SKM-1 (cell line): Measurements from ENCODE around the gene GALNT4.

ENCODE experiments used
- DNase-seq: peaks from one replicate; lab custom pipeline; 2025; ENCODE audit not compliant: unreplicated experiment; lab: John Stamatoyannopoulos, UW

The GALNT4 gene

DNA sequence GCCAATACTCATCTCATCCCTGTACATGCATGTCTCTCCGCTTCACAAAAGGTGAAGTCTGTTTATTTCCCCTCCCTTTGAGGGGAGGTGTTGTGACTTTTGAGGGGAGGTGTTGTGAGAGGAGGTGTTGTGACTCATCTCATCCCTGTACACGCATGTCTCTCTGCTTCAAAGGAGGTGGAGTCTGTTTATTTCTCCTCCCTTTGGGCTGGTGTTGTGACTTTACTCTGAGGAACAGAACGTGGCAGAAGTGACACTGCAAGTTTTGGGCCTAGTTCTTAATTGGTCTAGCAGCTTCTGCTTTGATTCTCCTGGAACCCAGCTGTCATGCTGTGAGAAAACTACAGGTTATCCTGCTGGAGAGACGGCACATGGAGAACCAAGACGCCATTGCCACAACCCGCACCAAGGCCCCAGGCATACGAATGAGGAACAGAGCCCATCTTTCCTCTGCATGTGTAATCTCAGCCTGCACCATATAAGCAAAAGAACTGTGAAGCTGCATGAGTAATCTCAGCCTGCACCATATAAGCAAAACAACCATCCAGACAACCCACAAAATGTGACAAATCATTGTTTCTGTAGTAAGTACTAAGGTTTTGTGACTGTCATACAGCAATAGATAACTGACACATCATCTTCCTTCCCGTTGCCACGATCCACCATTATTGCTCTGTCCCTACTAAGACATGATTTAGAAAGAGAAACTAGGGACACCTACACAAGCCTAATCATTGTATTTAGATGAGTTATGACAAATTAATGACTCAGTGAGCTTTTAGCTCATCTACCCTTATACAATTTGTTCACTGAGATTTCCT, 30.0 kb downstream of the GALNT4 start:
- no peak for DNase-seq

DNA sequence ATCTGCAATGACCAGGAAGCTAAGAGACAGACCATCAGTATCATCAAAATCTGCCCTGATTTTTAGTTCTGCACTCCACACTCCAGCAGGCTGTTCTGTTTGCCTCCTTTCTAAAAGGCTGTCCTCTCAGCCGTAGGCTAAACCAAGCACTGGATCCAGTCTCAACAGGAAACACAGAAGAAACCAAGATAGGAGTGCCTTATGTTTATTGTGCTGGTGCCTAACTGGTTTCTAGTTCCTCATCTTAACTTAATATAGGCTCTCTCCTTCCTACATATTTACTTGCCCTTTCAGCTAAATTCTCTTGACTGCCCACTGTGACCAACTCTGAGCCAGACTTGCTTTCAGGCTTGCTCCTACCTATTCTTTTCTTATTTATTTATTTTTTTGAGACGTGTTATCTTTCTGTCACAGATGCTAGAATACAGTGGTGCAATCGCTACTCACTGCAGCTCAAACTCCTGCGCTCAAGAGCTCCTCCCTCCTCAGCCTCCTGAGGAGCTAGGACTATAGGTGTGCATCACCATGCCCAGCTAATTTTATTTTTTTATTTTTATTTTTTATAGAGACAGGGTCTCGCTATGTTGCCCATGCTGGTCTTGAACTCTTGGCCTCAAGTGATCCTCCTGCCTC, 30.8 kb downstream of the GALNT4 start:
- no peak for DNase-seq

DNA sequence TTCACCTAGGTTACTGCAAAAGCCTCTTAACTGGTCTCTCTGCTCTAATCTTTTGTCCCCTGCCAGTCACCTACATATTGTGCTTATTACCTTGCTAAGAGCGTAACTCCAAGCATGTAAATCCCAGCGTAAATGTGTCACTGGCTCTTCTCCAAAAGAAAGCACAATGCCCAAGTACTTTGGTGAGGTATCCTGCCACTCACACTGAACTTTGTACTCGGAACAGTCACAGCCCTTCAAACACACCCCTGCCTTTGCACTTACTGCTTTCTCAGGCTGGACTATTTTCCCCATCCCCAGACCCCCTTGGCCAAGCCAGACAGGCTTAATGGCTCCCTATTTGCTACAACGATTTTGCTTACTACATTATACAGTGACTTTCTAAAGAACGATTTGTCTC, 31.7 kb downstream of the GALNT4 start:
- no peak for DNase-seq

DNA sequence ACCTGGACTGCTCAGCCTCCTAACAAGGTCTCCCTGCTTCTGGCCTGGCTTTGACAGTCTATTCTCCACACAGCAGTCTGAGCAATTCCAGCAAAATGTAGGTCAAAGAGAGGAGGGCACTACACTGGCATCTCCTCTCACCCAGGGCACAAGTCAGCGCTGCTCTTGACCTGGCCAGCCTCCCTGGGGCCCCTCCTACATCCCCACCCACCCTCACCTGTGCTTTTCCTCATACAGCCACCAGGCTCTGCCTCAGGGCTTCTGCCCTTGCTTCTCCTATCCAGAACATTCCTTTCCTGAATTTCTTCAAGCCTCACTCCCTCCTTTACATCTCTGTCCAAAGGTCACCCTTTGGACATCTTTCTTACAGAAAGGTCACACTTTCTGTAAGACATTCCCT, 33.7 kb downstream of the GALNT4 start:
- DNase-seq, result no peak

DNA sequence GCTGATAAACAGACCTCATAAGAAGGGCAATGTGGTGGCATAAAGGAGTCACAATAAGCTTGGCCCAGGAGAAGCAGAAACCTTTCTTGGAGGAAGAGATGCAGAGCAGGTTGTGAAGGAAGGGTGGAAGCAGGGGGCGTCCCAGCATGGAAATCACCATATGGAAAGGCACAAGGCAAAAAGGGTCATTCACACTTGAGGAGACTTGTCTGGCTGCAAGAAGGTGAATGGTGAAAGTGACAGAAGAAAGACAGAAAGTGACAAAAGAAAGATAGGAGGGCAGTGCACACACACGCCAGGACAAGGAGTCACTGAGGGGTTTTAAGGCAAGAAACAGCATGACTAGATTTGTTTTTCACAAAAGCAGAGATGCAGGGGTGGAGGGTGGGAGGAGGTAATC, 38.3 kb downstream of the GALNT4 start:
- DNase-seq, result no peak

DNA sequence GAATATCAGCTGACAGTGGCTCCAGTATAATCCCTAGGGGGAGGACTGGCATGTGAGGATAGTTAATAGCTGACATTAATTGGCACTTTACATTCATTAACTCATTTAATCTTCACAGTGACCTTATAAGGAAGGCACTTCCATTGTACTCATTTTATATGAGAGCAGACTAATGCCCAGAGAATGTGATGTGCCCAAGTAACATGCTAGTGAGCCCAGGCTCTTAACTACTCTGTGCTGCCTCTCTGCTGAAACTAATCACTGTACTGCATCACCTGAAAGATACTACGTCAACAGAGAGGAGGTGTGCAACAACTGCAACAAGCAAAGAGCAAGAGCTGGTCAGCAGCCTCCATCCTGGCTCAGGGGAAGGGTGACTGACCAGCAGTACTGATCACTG, 40.1 kb downstream of the GALNT4 start:
- DNase-seq, result no peak

DNA sequence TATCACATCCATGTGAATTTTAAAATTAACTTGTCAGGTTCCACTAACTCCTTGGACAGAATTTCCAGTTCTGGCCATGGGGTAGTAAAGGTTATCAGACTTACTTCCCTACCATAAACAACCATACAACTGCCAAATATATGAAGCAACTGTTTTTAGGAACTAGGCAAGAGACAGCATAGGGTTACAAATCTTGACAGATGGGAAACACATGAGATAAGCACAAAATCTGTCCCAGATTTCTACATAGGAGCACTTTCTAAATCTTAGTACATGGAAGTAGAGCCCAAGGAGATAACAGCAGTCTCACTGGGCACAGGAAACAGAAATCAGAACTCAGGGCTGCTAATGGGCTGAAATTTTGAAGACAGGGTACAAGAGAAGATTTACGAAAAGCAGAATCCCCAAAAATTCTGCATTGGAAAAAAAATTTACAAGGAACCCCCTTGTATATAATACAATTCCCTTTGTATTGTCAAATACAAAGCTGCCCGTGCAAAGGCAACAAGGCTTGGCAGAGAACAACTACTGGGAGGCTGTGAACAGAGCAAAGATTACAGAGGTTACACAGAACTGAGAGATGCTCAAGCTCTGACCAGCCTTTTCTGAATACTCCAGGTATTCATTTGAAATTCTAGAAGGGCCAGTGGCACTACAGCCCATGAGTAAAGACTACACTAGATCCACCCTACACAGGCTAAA, 43.2 kb downstream of the GALNT4 start:
- no peak for DNase-seq

DNA sequence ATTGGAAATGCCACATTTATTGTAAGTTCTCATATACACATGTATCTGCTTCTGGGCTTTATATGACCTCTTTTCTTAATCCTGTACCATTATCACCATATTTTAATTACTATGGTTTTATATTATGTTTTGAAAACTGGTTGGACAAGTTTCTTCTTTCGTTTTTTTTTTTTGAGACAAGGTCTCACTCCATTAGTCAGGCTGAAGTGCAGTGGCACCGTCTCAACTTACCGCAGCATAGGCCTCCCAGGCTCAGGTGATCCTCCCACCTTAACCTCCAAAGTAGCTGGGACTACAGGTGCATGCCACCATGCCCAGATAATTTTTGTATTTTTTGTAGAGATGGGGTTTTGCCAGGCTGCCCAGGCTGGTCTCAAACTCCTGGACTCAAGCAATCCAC, 44.6 kb downstream of the GALNT4 start:
- DNase-seq, result no peak

DNA sequence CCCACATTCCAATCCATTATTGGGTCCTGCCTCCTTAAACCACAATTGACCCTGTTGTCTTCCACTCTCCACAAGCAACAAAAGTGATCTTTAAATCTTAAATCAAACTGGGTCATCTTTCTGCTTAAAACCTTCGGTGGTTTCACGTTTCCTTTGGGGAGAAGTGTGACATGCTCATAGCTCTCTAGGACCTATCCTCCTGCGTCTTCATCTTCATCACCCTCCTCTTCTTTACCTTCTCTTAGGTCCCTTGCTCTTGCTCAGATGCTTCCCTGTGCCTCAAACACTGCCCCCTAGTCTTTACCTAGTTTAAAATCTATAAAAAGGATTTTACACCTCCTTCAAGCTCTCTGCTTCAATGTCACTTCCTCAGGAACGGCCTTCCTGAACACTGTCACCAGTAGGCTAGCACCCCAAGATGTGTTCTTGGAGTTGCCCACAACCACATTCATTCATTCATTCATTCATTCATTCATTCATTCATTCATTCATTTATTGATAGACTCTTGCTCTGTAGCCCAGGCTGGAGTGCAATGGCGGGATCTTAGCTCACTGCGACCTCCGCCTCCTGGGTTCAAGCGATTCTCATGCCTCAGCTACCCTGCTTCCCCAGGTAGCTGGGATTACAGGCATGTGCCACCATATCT, 46.8 kb downstream of the GALNT4 start:
- no peak for DNase-seq

DNA sequence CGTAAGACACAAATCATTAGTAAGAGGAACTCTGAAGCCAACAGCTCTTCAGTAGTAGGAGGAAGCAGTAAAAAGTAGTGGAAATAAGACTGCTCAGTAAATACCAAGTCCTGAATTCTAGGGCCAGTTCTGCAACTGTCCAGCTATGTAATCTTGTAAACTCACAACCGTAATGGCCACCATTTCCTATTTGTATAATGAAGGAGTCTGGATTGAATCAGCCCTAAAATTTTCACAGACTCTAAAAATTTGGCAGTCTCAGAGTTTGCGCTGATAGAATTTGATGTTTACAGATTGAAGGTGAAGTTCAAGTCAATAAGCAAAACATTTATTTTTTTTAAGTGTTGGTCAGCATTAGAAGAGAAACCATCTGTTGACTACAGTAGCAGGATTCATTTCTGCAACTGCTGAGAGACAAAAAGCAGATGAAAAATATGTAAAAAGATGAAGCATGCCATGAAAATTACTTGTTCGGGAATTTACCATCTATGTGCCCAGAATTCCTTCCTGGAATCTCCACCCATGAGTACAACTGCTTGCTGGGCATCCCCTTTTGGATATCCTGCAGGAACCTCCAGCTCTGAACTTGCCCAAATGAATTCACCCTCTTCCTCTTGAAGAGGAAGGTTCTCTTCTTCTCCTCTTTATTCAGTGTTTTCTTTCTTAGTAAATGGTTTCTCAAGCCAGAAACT, 47.5 kb downstream of the GALNT4 start:
- no peak for DNase-seq

DNA sequence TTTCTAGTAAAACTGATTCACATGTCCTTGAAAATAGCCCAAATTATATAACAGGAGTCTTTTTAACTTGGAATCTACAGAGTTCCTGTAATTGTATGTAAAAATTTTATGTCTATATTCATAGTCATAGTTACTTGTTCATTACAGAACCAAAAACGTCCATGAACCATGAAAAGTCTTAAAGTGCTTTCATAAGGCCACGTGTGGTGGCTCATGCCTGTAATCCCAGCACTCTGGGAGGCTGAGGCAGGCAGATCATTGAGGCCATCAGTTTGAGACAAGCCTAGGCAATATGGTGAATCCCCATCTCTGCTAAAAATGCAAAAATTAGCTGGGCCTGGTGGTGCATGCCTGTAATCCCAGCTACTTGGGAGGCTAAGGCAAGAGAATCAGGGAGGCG, 48.4 kb downstream of the GALNT4 start:
- DNase-seq, result no peak

DNA sequence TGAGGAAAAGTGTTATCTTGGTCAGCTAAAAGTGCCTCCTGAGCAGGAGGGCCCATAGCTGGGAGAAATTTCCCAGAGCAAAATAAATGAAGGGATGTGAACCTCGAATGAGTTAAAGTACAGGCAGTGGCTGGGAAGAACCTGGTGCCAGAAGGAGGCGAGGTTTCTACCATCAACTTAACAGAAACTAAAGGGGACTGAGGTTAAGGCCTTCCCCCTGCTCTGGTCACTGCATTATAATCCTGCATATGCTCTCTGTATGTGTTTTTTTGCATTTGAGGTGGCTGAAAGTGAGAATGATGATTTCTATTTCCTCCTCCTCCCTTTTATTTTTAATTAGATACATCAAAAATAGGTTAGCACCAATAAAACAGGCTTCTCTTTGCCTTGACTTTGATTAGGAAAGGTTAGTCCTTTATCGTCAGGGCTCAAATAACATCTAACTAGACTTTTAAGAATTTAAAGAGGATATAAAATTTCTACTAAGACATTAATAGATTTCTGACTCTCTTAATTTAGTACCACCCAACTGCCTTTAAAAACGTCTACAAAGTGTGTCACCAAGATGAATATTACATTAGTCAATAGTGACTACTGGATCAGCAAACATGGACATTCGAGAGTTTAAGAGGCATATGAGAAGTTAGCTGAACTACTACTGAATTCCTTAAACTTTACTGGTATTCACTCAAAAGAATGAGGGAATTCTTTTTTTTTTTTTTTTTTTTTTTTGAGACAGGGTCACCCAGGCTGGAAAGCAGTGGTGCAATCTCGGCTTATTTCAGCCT, 49.2 kb downstream of the GALNT4 start:
- no peak for DNase-seq

DNA sequence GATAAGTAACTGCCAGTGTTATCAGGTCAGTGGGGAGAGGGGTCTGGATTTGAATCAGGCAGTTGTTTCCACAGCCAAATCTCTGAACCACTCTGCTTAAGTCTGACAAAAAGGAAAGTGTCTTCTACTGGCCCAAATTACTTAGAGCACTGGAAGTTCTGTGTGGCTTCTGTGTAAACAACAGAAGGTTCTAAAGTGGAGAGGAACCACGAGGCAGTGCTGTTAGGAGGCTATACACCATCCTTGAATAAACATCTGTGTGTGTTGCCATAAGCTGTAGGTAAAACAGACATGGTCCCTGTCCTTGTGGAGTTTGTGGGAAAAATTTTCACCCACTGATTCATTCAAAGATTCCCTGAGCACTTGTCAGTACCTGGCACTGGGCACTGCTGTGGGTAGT, 50.0 kb downstream of the GALNT4 start:
- DNase-seq, result no peak
